AG09319 (cell line): ENCODE results near the gene STK17A.
"Not testable (repeated sequence)": the region's sequence is repeated elsewhere in the genome, so short reads cannot be mapped to it uniquely, and the experiment has no call there.

ENCODE experiments used
- DNase-seq: peaks from one replicate; pipeline ENCODE4 v3.0.0-alpha.2; 2010; ENCODE audit warnings: low read depth; ENCODE audit errors: extremely low read depth
- CTCF ChIP-seq: IDR thresholded peaks from 2 replicates; pipeline ENCODE4 v1.5.1; 2011; ENCODE audit warnings: low read depth, mild to moderate bottlenecking, inconsistent platforms, low read length, moderate library complexity

STK17A gene

GRCh38 chr7:43625980-43626379 is 43.1 kb downstream of the STK17A start:
- TF ChIP-seq CTCF: no peak
- no peak for DNase-seq

GRCh38 chr7:43626695-43627094 is 43.8 kb downstream of the STK17A start:
- no peak for TF ChIP-seq CTCF
- DNase-seq: no peak

- DNase-seq: not testable (repeated sequence)
Measured at GRCh38 chr7:43627798-43628197, 44.9 kb downstream of the STK17A start.

GRCh38 chr7:43628431-43628830 is 45.5 kb downstream of the STK17A start:
- TF ChIP-seq CTCF: no peak
- DNase-seq: no peak

GRCh38 chr7:43629857-43630256 is 46.9 kb downstream of the STK17A start:
- TF ChIP-seq CTCF: no peak
- no peak for DNase-seq

GRCh38 chr7:43630482-43630881 is 47.6 kb downstream of the STK17A start:
- TF ChIP-seq CTCF: no peak
- no peak for DNase-seq

GRCh38 chr7:43631559-43631958 is 48.7 kb downstream of the STK17A start:
- TF ChIP-seq CTCF: no peak
- no peak for DNase-seq

- TF ChIP-seq CTCF: no peak
- no peak for DNase-seq
Measured at GRCh38 chr7:43632746-43633145, 49.8 kb downstream of the STK17A start.
